ENCODE results near the gene CA12. TPM values are rescaled to one million over a fixed set of nuclear protein-coding genes. Genes with fewer than 3 reads are reported as not detected.

The CA12 gene
- total RNA-seq, 2 donors from 2014 or later = 0.55 to 2.4 TPM

GRCh38 chr15:63288778-63289378 is 92.8 kb downstream of the CA12 start:
- Mint-ChIP-seq H3K4me3 (peak overlapping the region in 1 of 2 donors; percentile 54), H3K36me3 (ENCODE audit: insufficient read depth in 2 of 2) (peaks cover 0 to 2% of the 10 kb centered on the region in 2 donors), H3K4me1 (ENCODE audit: low read depth) (peaks cover 6% of the 10 kb centered on the region), H3K27ac (peak overlapping the region; percentile 90), H3K27me3 (ENCODE audit: low read depth) (no peaks in the 10 kb centered on the region), H3K9me3 (no peaks in the 10 kb centered on the region)
- ATAC-seq (replicated peaks in 1 of 2) (peak; percentile 50 to 52), DNase-seq (no peak)

- Mint-ChIP-seq H3K4me1 (ENCODE audit: low read depth) (peaks cover 6% of the 10 kb centered on the region), H3K4me3 (peak overlapping the region in 1 of 2 donors; percentile 54), H3K27me3 (ENCODE audit: low read depth) (no peaks in the 10 kb centered on the region), H3K9me3 (no peaks in the 10 kb centered on the region), H3K27ac (peak overlapping the region; percentile 90), H3K36me3 (ENCODE audit: insufficient read depth in 2 of 2) (peaks cover 0 to 2% of the 10 kb centered on the region in 2 donors)
- no peak for DNase-seq
- no peak for ATAC-seq (replicated peaks in 1 of 2)
Measured at GRCh38 chr15:63288342-63288741, 93.3 kb downstream of the CA12 start.

- no peak for DNase-seq
- Mint-ChIP-seq H3K9me3 (no peaks in the 10 kb centered on the region), H3K27ac (no peak overlapping the region), H3K36me3 (ENCODE audit: insufficient read depth in 2 of 2) (peaks cover 0 to 2% of the 10 kb centered on the region in 2 donors), H3K27me3 (ENCODE audit: low read depth) (no peaks in the 10 kb centered on the region), H3K4me1 (ENCODE audit: low read depth) (peaks cover 6% of the 10 kb centered on the region), H3K4me3 (no peak overlapping the region)
- no peak for ATAC-seq (replicated peaks in 1 of 2)
Measured at GRCh38 chr15:63287109-63287508, 94.5 kb downstream of the CA12 start.

- peaks cover 1 to 6% of the 10 kb centered on the region in 2 donors for H3K36me3 Mint-ChIP-seq (ENCODE audit: insufficient read depth in 2 of 2)
- H3K9me3 Mint-ChIP-seq = no peaks in the 10 kb centered on the region
- H3K4me1 Mint-ChIP-seq (ENCODE audit: low read depth) = peaks cover 14% of the 10 kb centered on the region
- ATAC-seq (replicated peaks in 1 of 2) (peak; percentile 32 to 67), DNase-seq (no peak)
- no peak overlapping the region for H3K27ac Mint-ChIP-seq
- no peaks in the 10 kb centered on the region for H3K27me3 Mint-ChIP-seq (ENCODE audit: low read depth)
- H3K4me3 Mint-ChIP-seq = no peak overlapping the region
Measured at GRCh38 chr15:63284335-63284734, 97.3 kb downstream of the CA12 start.

GRCh38 chr15:63283126-63283525 is 98.5 kb downstream of the CA12 start:
- Mint-ChIP-seq H3K27ac (no peak overlapping the region), H3K36me3 (ENCODE audit: insufficient read depth in 2 of 2) (peaks cover 1 to 10% of the 10 kb centered on the region in 2 donors), H3K9me3 (no peaks in the 10 kb centered on the region), H3K4me1 (ENCODE audit: low read depth) (peaks cover 18% of the 10 kb centered on the region), H3K27me3 (ENCODE audit: low read depth) (no peaks in the 10 kb centered on the region), H3K4me3 (no peak overlapping the region)
- DNase-seq = no peak
- no peak for ATAC-seq (replicated peaks in 1 of 2)

- Mint-ChIP-seq H3K27me3 (ENCODE audit: low read depth) (no peaks in the 10 kb centered on the region), H3K36me3 (ENCODE audit: insufficient read depth in 2 of 2) (peaks cover 3 to 11% of the 10 kb centered on the region in 2 donors), H3K4me1 (ENCODE audit: low read depth) (peaks cover 50% of the 10 kb centered on the region), H3K27ac (peak overlapping the region; percentile 62), H3K4me3 (peak overlapping the region; percentile 84 to 87), H3K9me3 (no peaks in the 10 kb centered on the region)
- DNase-seq (no peak), ATAC-seq (replicated peaks in 1 of 2) (no peak)
Measured at GRCh38 chr15:63277893-63278456, 103.7 kb downstream of the CA12 start.

- Mint-ChIP-seq H3K4me3 (peak within 1 kb of the TSS; percentile 88 to 93), H3K9me3 (no peaks in the 10 kb centered on the region), H3K27me3 (ENCODE audit: low read depth) (no peaks in the 10 kb centered on the region), H3K4me1 (ENCODE audit: low read depth) (peaks cover 54% of the 10 kb centered on the region), H3K27ac (peak within 1 kb of the TSS; percentile 97), H3K36me3 (ENCODE audit: insufficient read depth in 2 of 2) (peaks cover 3 to 13% of the 10 kb centered on the region in 2 donors)
- ATAC-seq (replicated peaks in 1 of 2) (peak; percentile 92 to 93), DNase-seq (peak; percentile 84 to 87)
Measured at GRCh38 chr15:63277038-63277892, 104.4 kb downstream of the CA12 start, which contains the start of gene APH1B. Gene APH1B, plus strand, starts transcription at chr15:63277605. Its CDS starts 19 bp downstream, at chr15:63277624.

GRCh38 chr15:63276342-63277037 is 105.2 kb downstream of the CA12 start:
- Mint-ChIP-seq H3K36me3 (ENCODE audit: insufficient read depth in 2 of 2) (peaks cover 3 to 13% of the 10 kb centered on the region in 2 donors), H3K27ac (peak overlapping the region; percentile 97), H3K4me3 (peak overlapping the region; percentile 88 to 93), H3K9me3 (no peaks in the 10 kb centered on the region), H3K27me3 (ENCODE audit: low read depth) (no peaks in the 10 kb centered on the region), H3K4me1 (ENCODE audit: low read depth) (peaks cover 54% of the 10 kb centered on the region)
- DNase-seq (no peak), ATAC-seq (replicated peaks in 1 of 2) (no peak)

GRCh38 chr15:63274427-63274826 is 107.2 kb downstream of the CA12 start:
- Mint-ChIP-seq H3K4me3 (peak overlapping the region; percentile 5 to 35), H3K4me1 (ENCODE audit: low read depth) (peaks cover 48% of the 10 kb centered on the region), H3K36me3 (ENCODE audit: insufficient read depth in 2 of 2) (peaks cover 2 to 10% of the 10 kb centered on the region in 2 donors), H3K27ac (peak overlapping the region; percentile 5), H3K27me3 (ENCODE audit: low read depth) (no peaks in the 10 kb centered on the region), H3K9me3 (no peaks in the 10 kb centered on the region)
- DNase-seq (no peak), ATAC-seq (replicated peaks in 1 of 2) (no peak)

Other genes starting within 250 kb of the CA12 start
- gene RPS27L, start 224.4 kb downstream of the CA12 start, total RNA-seq = 100 to 1,000 TPM; 166 to 228 TPM
- gene RAB8B, start 192.2 kb downstream of the CA12 start, total RNA-seq = 100 to 1,000 TPM; 122 to 157 TPM
- 10 to 100 TPM; 24.4 to 30.6 TPM for gene APH1B, start 104.2 kb downstream of the CA12 start, total RNA-seq
- gene USP3, start 122.7 kb upstream of the CA12 start, total RNA-seq = 10 to 100 TPM; 66.5 to 78.0 TPM
- 1 to 10 TPM in 1 of 2 donors, under 1 TPM in 1; 0.79 to 1.3 TPM for gene FBXL22, start 215.5 kb upstream of the CA12 start, total RNA-seq

All from activated T-cell treated with anti-CD3 and anti-CD28 coated beads, Interleukin-2, amount 50 U/mL, for 72 hours (primary cell).